Measurements from ENCODE around the gene RIMBP2.

RIMBP2 gene

DNA sequence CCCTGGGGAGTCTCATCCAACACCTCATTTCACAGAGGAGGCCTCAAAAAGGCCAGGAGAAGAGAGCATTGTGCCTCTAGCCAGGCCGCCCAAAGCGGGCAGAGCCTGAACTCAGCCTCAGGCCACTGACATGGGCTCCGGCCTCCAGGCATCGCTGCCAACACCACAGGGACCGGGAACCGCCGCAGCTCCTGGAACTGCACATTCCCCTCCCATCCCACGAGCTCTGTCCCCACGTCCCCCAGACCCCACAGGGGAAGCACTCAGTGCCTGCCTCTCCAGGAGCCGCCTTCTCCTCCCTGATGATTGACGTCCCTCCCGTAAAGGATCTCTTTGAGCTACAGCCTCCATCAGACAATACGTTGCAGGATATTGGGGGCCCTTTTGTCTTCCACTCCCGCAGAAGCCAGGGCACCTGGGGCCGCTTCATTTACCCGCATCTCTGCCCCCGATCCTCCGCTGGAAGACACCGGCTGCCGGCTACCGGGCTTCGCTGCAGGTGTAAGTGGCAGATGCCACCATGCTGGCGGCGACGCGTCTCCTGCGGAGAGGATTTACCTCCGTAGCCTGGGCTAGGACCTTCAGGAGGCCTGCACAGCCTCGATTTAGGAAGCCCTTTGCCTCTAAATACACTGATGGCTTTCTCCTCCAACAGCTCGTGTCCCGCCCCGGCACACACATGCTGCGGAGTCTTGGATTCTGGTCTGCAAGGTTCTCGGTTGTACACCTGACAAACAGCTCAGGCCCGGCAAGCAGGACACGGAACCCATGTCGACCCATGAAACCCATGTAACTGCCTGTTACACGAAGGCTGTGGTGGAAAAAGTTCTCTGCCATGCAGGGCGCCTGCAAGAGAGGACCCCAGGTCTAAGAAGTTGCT lies 104.8 kb downstream of the RIMBP2 start:
- TF ChIP-seq, protein P1, sequence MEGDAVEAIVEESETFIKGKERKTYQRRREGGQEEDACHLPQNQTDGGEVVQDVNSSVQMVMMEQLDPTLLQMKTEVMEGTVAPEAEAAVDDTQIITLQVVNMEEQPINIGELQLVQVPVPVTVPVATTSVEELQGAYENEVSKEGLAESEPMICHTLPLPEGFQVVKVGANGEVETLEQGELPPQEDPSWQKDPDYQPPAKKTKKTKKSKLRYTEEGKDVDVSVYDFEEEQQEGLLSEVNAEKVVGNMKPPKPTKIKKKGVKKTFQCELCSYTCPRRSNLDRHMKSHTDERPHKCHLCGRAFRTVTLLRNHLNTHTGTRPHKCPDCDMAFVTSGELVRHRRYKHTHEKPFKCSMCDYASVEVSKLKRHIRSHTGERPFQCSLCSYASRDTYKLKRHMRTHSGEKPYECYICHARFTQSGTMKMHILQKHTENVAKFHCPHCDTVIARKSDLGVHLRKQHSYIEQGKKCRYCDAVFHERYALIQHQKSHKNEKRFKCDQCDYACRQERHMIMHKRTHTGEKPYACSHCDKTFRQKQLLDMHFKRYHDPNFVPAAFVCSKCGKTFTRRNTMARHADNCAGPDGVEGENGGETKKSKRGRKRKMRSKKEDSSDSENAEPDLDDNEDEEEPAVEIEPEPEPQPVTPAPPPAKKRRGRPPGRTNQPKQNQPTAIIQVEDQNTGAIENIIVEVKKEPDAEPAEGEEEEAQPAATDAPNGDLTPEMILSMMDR (conservative IDR thresholded peaks at IDR 0.05; ENCODE audit: control insufficient read depth, insufficient read depth, low read depth, low read length): no peak
- no peak overlapping the region for H3K4me3 ChIP-seq (ENCODE audit: control insufficient read depth, low read depth, low read length)
- DNase-seq (ENCODE audit: low read depth): no peak

DNA sequence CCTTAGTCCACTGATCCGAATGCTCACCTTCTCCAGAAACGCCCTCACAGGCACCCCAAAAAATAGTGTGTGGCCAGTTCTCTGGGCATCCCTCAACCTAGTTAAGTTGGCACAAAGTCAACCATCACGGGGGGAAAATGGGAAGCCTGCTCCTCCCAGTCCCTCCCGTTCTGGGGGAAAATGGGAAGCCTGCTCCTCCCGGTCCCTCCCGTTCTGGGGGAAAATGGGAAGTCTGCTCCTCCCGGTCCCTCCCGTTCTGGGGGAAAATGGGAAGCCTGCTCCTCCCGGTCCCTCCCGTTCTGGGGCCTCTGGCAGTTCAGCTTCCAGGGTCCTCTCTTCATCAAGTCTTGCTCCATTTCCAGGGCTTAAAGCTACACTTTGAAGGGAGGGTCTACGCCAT lies 106.1 kb downstream of the RIMBP2 start:
- TF ChIP-seq, protein P1 (conservative IDR thresholded peaks at IDR 0.05; ENCODE audit: control insufficient read depth, insufficient read depth, low read depth, low read length): no peak
- DNase-seq (ENCODE audit: low read depth): no peak
- H3K4me3 ChIP-seq (ENCODE audit: control insufficient read depth, low read depth, low read length): no peak overlapping the region

DNA sequence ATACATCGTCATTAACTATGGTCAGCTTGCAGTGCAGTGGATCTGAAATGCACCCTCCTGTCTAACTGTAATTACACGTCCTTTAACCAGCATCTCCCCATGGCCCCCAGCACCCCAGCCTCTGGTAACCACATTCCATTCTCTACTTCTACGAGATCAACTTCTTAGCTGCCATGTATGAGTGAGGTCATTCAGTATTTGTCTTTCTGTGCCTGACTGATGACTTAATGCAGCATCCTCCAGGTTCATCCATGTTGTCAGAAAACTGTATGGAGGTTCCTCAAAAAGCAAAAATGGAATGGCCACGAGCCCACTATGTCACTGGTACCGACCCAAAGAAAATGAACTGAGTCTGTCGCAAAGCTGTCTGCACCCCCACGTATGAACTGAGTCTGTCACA lies 107.3 kb downstream of the RIMBP2 start:
- TF ChIP-seq, protein P1 (conservative IDR thresholded peaks at IDR 0.05; ENCODE audit: control insufficient read depth, insufficient read depth, low read depth, low read length): no peak
- no peak for DNase-seq (ENCODE audit: low read depth)
- no peak overlapping the region for H3K4me3 ChIP-seq (ENCODE audit: control insufficient read depth, low read depth, low read length)

DNA sequence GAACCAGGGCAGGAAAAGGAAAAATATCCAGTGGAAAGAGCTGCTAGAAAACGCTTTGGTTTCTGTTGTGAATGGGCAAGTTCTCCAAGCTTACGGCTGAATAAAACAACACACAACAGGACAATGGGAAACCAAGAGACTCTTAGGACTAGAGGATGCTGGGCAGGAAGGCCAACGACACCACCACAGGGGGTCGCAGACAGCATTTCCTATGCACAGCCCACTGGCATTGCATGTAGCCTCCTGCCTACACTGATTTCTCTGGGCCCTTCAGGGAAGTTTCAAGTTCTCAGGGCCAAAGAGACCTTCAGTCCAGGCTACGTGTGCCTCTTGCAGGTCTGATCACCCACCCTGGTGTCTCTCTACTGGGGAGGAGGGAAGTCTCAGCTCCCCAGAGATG lies 108.0 kb downstream of the RIMBP2 start:
- H3K4me3 ChIP-seq (ENCODE audit: control insufficient read depth, low read depth, low read length): no peak overlapping the region
- TF ChIP-seq, protein P1 (conservative IDR thresholded peaks at IDR 0.05; ENCODE audit: control insufficient read depth, insufficient read depth, low read depth, low read length): no peak
- DNase-seq (ENCODE audit: low read depth): no peak

DNA sequence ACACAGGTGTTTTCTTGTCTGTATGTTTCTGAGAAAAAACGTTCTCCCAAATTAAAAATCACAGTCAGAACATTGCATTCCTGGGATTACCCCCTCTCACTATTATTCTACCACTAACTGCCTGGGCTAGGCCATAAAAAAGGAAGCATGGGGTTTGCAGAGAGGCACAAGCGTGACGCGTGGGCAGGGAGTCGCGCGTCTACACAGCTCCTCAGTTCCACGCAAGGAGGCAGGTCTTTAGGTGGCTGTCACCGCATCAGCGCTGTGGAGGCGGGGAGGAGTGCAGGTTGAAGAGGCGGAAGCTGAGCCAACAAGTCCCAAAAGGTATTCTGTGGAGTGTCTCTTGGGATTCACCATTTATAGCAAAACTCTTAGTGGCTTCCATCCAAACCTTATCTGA lies 109.9 kb downstream of the RIMBP2 start:
- DNase-seq (ENCODE audit: low read depth): no peak
- no peak overlapping the region for H3K4me3 ChIP-seq (ENCODE audit: control insufficient read depth, low read depth, low read length)
- TF ChIP-seq, protein P1 (conservative IDR thresholded peaks at IDR 0.05; ENCODE audit: control insufficient read depth, insufficient read depth, low read depth, low read length): no peak

DNA sequence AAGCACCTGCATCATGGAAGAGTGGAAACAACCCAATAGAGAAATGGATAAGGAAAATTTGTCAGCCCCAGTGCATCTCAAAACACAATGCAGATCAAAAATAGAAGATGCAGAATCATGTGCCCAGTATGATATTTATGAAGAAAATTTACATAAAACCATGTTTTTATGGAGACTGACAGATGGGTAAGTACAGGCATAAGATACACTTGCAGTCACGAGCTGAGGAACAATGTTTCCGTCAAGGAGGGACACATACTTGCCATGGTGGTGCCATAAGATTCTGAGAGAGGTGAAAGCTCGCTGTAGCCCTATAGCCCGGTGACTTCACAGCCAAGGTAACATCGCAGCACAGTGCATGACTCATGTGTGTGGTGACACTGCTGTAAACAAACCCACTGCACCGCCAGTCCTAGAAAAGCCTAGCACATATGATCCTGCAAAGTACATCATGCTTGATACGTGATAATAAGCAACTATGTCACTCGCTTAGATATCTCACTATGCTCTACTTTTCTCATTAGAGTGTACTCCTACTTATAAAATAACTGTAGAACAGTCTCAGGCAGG lies 112.6 kb downstream of the RIMBP2 start:
- DNase-seq (ENCODE audit: low read depth): no peak
- TF ChIP-seq, protein P1 (conservative IDR thresholded peaks at IDR 0.05; ENCODE audit: control insufficient read depth, insufficient read depth, low read depth, low read length): no peak
- no peak overlapping the region for H3K4me3 ChIP-seq (ENCODE audit: control insufficient read depth, low read depth, low read length)

Data from fibroblast of mammary gland (primary cell).